ENCODE measurements around the gene PARD3B.

Gene PARD3B

GRCh38 chr2:204901591-204901990, 356.3 kb downstream of the PARD3B start:
- DNase-seq, result no peak
- peak; percentile 28 for ATAC-seq
- H3K4me1 Mint-ChIP-seq, result peaks cover 10% of the 10 kb centered on the region
- H3K27ac Mint-ChIP-seq, result no peak overlapping the region
- H3K36me3 Mint-ChIP-seq (ENCODE audit: low read depth), result peaks cover 5% of the 10 kb centered on the region
- peaks cover 18% of the 10 kb centered on the region for H3K9me3 Mint-ChIP-seq
- no peaks in the 10 kb centered on the region for H3K27me3 Mint-ChIP-seq
- H3K4me3 Mint-ChIP-seq, result no peak overlapping the region

DNA sequence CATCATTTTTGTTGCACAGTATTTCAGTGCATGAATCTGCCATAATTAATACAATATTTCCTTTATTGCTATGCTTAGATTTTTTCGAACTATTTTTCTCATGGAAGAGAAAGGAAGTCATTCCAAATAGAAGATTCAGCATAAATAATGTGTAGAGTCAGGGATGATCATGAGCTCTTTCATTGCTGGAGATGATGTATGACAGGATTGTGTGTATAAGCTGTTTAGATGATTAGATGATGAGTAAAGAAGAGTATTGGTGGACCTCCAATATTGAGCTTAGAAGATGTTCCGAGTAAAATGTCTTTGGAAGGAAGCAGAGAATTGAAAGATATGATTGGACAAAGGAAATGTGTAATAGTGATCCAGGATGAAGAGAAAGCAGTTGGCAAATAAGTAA, 364.5 kb downstream of the PARD3B start:
- Mint-ChIP-seq H3K4me1 (no peaks in the 10 kb centered on the region), H3K27ac (no peak overlapping the region), H3K27me3 (no peaks in the 10 kb centered on the region), H3K9me3 (no peaks in the 10 kb centered on the region), H3K36me3 (ENCODE audit: low read depth) (no peaks in the 10 kb centered on the region), H3K4me3 (no peak overlapping the region)
- no peak for ATAC-seq
- no peak for DNase-seq

DNA sequence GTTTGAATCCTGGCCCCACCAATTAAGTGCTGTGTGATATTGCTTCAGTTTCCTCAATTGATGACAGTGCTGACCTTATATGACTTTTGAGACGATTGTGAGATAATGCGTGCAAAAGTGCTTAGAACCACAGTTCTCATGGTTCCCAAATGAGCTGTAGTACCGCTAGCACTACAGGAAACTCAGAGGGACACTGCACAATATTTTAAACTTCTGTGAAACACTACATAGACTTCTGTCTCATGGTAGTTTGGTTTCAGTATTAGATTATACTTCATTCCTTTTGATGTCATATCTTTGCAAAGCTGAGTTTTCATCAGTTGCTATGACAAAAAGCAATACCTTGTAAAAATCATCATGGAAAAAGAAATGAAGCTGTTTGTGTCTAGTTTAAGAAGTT, 368.0 kb downstream of the PARD3B start:
- Mint-ChIP-seq H3K9me3 (peaks cover 7% of the 10 kb centered on the region), H3K4me3 (no peak overlapping the region), H3K27me3 (no peaks in the 10 kb centered on the region), H3K4me1 (no peaks in the 10 kb centered on the region), H3K27ac (no peak overlapping the region), H3K36me3 (ENCODE audit: low read depth) (no peaks in the 10 kb centered on the region)
- DNase-seq (no peak), ATAC-seq (no peak)

GRCh38 chr2:204913854-204914464, 368.7 kb downstream of the PARD3B start:
- DNase-seq (no peak), ATAC-seq (no peak)
- Mint-ChIP-seq H3K4me3 (no peak overlapping the region), H3K27ac (no peak overlapping the region), H3K9me3 (peaks cover 7% of the 10 kb centered on the region), H3K36me3 (ENCODE audit: low read depth) (no peaks in the 10 kb centered on the region), H3K27me3 (no peaks in the 10 kb centered on the region), H3K4me1 (no peaks in the 10 kb centered on the region)

DNA sequence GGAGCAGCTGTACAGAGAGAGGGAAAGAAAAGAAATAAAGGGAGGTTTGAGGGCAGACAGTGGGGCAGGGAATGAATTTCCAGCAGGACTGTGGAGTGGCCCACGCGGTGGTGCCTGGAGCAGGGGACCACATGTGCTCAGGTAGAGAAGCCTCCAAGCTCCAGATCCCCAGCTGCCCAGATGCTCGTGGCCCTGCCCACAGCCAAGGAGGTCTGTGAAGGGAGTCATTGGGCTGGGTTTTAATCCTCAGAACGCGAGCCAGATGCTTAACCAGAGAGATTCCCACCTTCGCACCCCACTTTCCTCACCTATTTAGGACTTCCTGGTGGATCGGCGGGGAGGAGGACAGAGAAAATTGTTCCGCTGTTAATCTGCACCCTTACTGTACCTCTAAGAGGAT, 369.4 kb downstream of the PARD3B start:
- Mint-ChIP-seq H3K27ac (no peak overlapping the region), H3K4me3 (no peak overlapping the region), H3K27me3 (no peaks in the 10 kb centered on the region), H3K4me1 (no peaks in the 10 kb centered on the region), H3K9me3 (peaks cover 7% of the 10 kb centered on the region), H3K36me3 (ENCODE audit: low read depth) (no peaks in the 10 kb centered on the region)
- ATAC-seq (no peak), DNase-seq (no peak)

GRCh38 chr2:204917089-204917701, 371.9 kb downstream of the PARD3B start:
- Mint-ChIP-seq H3K9me3 (peaks cover 7% of the 10 kb centered on the region), H3K4me3 (no peak overlapping the region), H3K27ac (no peak overlapping the region), H3K4me1 (no peaks in the 10 kb centered on the region), H3K27me3 (no peaks in the 10 kb centered on the region), H3K36me3 (ENCODE audit: low read depth) (no peaks in the 10 kb centered on the region)
- DNase-seq (no peak), ATAC-seq (no peak)

DNA sequence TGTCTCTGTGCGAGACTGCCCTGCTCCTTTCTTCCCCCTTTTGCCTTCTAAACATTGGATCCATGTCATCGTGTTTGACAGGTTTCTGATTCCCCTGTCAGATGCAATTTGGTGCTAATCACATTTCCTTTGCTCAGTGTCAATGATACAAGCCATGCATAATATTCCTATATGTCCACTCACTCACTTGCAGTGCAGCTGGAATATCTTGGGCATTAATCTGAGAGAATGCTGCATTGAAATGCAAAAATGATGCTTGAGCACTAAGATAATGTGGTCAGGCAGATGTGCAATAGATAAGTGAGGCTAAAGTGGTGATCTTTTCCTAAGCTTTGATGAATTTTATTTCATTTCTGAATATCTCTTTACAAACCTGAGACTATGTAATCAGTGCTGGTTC, 375.5 kb downstream of the PARD3B start:
- Mint-ChIP-seq H3K27me3 (no peaks in the 10 kb centered on the region), H3K36me3 (ENCODE audit: low read depth) (no peaks in the 10 kb centered on the region), H3K9me3 (peaks cover 7% of the 10 kb centered on the region), H3K4me3 (no peak overlapping the region), H3K4me1 (no peaks in the 10 kb centered on the region), H3K27ac (no peak overlapping the region)
- DNase-seq (no peak), ATAC-seq (no peak)

DNA sequence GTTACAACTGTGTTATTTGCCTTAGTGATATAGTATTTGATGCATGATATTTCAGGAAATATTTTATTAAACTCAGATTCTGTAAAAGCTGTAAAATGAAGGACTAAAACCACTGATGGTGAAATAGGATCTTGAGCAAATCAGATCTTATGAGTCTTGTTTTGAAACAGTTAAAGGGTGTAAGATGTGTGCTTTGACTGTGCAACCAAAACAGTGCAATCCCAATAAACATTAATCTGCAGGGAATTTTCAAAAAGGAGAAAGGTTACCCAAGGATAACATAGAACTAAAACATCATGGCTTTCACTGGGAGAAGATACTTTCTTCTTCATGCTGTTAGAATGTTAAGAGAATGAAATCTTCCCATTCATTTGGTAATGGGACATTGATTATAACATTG, 378.7 kb downstream of the PARD3B start:
- ATAC-seq (no peak), DNase-seq (no peak)
- no peak overlapping the region for H3K27ac Mint-ChIP-seq
- H3K36me3 Mint-ChIP-seq (ENCODE audit: low read depth), result no peaks in the 10 kb centered on the region
- H3K4me1 Mint-ChIP-seq, result no peaks in the 10 kb centered on the region
- H3K4me3 Mint-ChIP-seq, result no peak overlapping the region
- no peaks in the 10 kb centered on the region for H3K9me3 Mint-ChIP-seq
- no peaks in the 10 kb centered on the region for H3K27me3 Mint-ChIP-seq

- Mint-ChIP-seq H3K4me1 (no peaks in the 10 kb centered on the region), H3K27me3 (no peaks in the 10 kb centered on the region), H3K4me3 (no peak overlapping the region), H3K36me3 (ENCODE audit: low read depth) (no peaks in the 10 kb centered on the region), H3K9me3 (no peaks in the 10 kb centered on the region), H3K27ac (no peak overlapping the region)
- no peak for DNase-seq
- no peak for ATAC-seq
Measured at GRCh38 chr2:204931562-204931961, 386.3 kb downstream of the PARD3B start.

GRCh38 chr2:204933735-204934374, 388.6 kb downstream of the PARD3B start:
- Mint-ChIP-seq H3K4me3 (no peak overlapping the region), H3K9me3 (peaks cover 4% of the 10 kb centered on the region), H3K27ac (no peak overlapping the region), H3K4me1 (no peaks in the 10 kb centered on the region), H3K27me3 (no peaks in the 10 kb centered on the region), H3K36me3 (ENCODE audit: low read depth) (no peaks in the 10 kb centered on the region)
- DNase-seq (no peak), ATAC-seq (no peak)

DNA sequence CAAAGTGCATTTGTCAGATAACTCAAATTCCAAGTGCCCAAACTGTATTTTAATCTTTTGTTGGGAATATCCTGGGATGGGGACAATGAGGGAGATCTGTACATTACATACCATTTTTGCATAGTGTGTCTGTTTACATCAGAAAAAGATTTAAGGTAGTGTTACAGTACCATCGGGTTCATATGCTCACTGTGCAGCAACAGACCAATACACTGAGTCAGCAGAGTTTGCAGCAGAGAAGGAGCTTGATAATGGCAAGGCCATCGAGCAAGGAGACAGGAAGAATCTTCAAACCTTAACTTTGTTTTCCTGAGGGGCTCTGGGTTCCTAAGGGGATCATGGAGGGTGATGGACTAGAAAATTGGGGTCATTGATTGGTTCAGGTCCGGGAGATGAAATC, 399.7 kb downstream of the PARD3B start:
- H3K9me3 Mint-ChIP-seq, result peaks cover 31% of the 10 kb centered on the region
- H3K36me3 Mint-ChIP-seq (ENCODE audit: low read depth), result peaks cover 7% of the 10 kb centered on the region
- H3K27ac Mint-ChIP-seq, result no peak overlapping the region
- DNase-seq (no peak), ATAC-seq (no peak)
- peaks cover 24% of the 10 kb centered on the region for H3K4me1 Mint-ChIP-seq
- no peaks in the 10 kb centered on the region for H3K27me3 Mint-ChIP-seq
- H3K4me3 Mint-ChIP-seq, result no peak overlapping the region

DNA sequence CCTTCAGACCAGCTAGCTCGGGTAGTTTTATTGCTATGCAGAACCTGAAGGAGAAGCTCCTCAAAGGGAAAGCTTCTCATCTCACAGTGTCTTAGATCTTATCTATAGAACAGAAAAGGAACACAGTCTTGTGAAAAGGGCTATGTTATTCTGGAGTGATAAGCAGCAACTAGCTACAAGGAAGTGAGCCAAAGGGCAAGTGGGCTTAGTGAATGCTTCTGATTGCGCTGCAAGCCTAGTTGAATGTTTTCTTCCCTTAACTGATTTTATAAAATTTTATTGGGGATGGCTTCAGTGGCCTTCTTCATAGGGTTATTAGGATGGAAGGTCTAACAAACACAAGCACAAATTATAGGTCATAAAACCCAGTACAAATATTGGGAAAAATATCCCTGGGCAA, 400.1 kb downstream of the PARD3B start:
- Mint-ChIP-seq H3K4me1 (peaks cover 24% of the 10 kb centered on the region), H3K27ac (no peak overlapping the region), H3K4me3 (no peak overlapping the region), H3K27me3 (no peaks in the 10 kb centered on the region), H3K9me3 (peaks cover 31% of the 10 kb centered on the region), H3K36me3 (ENCODE audit: low read depth) (peaks cover 7% of the 10 kb centered on the region)
- no peak for ATAC-seq
- DNase-seq, result no peak

GRCh38 chr2:204946892-204947291, 401.6 kb downstream of the PARD3B start:
- Mint-ChIP-seq H3K27ac (no peak overlapping the region), H3K9me3 (peaks cover 34% of the 10 kb centered on the region), H3K36me3 (ENCODE audit: low read depth) (peaks cover 7% of the 10 kb centered on the region), H3K4me3 (no peak overlapping the region), H3K4me1 (peaks cover 24% of the 10 kb centered on the region), H3K27me3 (no peaks in the 10 kb centered on the region)
- DNase-seq (no peak), ATAC-seq (no peak)

GRCh38 chr2:204947405-204947804, 402.1 kb downstream of the PARD3B start:
- Mint-ChIP-seq H3K36me3 (ENCODE audit: low read depth) (peaks cover 7% of the 10 kb centered on the region), H3K27ac (no peak overlapping the region), H3K27me3 (no peaks in the 10 kb centered on the region), H3K9me3 (peaks cover 34% of the 10 kb centered on the region), H3K4me1 (peaks cover 23% of the 10 kb centered on the region), H3K4me3 (no peak overlapping the region)
- DNase-seq (no peak), ATAC-seq (no peak)

- H3K36me3 Mint-ChIP-seq (ENCODE audit: low read depth), result peaks cover 7% of the 10 kb centered on the region
Measured at GRCh38 chr2:204948024-204948763, 402.9 kb downstream of the PARD3B start.

More at GRCh38 chr2:204948024-204948763, 402.9 kb downstream of the PARD3B start:
- peaks cover 22% of the 10 kb centered on the region for H3K4me1 Mint-ChIP-seq
- no peak overlapping the region for H3K4me3 Mint-ChIP-seq
- H3K27ac Mint-ChIP-seq, result peak overlapping the region; percentile 61
- H3K9me3 Mint-ChIP-seq, result peaks cover 34% of the 10 kb centered on the region
- DNase-seq (no peak), ATAC-seq (no peak)
- no peaks in the 10 kb centered on the region for H3K27me3 Mint-ChIP-seq

Measured in activated naive CD8-positive, alpha-beta T cell treated with anti-CD3 and anti-CD28 coated beads, Interleukin-2, amount 50 U/mL, for 24 hours (primary cell).